ENCODE results near the gene ATF6B. TPM values are rescaled to one million over a fixed set of nuclear protein-coding genes. Genes with fewer than 3 reads are reported as not detected.

Gene ATF6B
- total RNA-seq, 1 donor = 23.8 TPM

DNA sequence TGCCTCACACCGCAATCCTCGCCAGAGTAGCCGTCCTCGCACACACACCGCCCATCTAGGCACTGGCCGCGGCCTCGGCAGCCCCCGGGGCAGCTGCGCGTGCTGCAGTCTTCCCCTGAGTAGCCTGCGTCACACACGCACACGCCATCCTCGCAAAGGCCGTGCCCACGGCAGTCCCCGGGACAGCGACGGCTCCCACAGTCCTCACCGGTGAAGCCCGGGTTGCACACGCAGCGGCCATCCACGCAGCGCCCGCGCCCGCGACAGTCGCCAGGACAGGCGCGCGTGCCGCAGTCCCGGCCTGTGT, 32.0 kb downstream of the ATF6B start:
- no peak overlapping the region for H3K4me3 ChIP-seq (ENCODE audit: low read depth, low read length)
- no peak for DNase-seq (ENCODE audit: low read depth)
- TF ChIP-seq, protein P1, sequence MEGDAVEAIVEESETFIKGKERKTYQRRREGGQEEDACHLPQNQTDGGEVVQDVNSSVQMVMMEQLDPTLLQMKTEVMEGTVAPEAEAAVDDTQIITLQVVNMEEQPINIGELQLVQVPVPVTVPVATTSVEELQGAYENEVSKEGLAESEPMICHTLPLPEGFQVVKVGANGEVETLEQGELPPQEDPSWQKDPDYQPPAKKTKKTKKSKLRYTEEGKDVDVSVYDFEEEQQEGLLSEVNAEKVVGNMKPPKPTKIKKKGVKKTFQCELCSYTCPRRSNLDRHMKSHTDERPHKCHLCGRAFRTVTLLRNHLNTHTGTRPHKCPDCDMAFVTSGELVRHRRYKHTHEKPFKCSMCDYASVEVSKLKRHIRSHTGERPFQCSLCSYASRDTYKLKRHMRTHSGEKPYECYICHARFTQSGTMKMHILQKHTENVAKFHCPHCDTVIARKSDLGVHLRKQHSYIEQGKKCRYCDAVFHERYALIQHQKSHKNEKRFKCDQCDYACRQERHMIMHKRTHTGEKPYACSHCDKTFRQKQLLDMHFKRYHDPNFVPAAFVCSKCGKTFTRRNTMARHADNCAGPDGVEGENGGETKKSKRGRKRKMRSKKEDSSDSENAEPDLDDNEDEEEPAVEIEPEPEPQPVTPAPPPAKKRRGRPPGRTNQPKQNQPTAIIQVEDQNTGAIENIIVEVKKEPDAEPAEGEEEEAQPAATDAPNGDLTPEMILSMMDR (IDR thresholded peaks at IDR 0.05; ENCODE audit: insufficient read depth, low read length) = no peak

DNA sequence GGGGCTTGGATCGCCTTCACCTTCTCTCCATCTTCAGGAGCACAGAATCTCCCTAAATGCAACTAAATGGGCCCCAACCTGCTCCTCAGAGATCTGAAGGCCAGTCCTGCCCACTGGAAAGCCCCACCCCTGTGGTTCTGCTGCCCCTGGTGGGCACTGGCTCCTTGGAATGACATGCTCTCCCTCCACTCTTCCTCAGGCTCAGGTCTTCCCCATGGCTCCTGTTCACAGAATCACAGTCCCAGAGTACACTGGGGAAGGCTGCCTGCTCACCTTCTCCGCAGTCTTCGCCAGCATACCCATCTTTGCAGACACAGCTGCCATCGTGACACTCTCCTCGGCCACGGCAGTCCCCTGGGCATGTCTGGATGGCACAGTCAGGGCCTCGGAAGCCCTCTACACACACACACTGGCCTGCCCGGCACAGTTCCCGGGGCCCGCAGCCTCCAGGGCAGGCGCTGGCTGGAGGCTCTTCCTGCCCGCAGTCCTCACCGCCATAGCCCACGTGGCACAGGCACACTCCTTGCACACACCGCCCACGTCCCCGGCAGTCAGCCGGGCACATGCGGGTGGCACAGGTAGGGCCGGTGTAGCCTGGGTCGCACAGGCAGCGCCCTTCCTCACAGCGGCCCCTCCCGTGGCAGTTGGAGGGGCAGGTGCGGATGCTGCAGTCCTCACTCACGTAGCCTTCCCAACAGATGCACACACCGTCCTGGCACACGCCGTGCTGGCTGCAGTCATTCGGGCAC, 32.5 kb downstream of the ATF6B start:
- H3K4me3 ChIP-seq (ENCODE audit: low read depth, low read length) = no peak overlapping the region
- TF ChIP-seq, protein P1 (IDR thresholded peaks at IDR 0.05; ENCODE audit: insufficient read depth, low read length) = peak; percentile 12
- no peak for DNase-seq (ENCODE audit: low read depth)

DNA sequence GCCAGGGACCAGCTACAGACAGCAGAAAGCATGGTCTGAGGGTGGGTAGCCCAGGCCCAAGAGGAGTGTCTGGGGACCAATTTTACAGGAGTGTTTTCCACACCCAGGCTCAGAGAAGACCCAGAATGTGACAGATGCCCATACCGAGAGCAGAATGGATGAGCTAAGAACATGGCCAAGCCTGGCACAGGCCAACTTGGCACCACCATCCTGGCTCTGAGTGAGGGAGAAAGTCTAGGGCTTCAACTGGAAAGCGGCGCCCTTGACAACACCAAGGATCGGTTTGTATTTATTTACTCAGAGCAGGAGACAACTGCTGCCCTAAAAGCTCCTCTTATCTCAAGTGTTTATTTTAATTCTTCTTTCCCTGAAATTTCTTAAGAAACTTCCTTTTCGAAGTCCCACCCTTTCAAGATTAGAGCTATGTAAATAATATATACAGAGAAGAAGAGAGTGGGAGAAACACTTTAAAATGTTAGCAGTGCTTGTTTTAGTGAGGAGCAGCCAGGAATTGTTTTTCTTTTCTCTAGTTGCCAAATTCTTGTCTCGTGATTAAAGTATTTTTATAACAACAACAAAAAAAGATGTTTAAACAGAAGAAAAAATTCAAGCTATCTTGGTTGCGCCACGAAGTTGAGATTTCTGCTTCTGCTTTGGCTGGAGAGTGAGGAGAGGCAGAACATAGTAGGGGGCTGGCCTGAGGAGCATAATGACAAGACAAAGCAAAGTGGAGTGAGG, 35.1 kb downstream of the ATF6B start:
- DNase-seq (ENCODE audit: low read depth) = peak; percentile 91
- TF ChIP-seq, protein P1 (IDR thresholded peaks at IDR 0.05; ENCODE audit: insufficient read depth, low read length) = no peak
- H3K4me3 ChIP-seq (ENCODE audit: low read depth, low read length) = no peak overlapping the region

DNA sequence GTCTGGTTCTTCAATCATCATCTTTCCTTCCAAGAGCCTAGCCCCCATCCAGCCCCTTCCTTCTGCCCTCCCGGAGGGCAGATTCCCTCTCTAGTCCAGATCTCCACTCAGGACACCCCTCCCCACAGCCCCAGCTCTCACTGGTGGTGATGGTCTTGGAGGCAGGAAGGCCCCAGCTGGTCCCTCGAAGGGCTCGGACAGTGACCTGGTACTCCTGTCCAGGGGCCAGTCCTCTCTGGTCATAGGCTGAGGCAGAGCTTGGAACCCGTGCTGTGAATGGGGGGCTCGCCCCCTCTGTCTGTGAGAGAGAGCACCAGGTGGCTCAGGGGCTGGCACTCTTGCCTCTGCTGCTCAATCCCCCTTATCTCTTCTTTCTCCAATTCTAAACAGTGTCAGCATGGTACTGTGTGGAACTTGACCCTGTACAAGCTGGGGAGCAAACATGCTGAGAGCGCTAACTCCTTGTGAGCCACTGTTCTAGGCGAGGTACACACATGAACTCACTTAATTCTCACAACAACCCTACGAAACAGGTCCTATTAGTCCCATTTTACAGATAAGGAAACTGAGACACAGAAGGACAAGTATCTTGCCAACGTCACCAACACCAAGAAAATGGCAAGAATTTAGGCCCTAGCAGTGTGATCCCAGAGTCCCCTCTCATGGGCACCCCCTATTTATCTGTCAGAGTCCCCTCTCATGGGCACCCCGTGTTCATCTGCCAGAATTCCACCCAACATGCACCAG, 38.8 kb downstream of the ATF6B start:
- TF ChIP-seq, protein P1 (IDR thresholded peaks at IDR 0.05; ENCODE audit: insufficient read depth, low read length) = no peak
- H3K4me3 ChIP-seq (ENCODE audit: low read depth, low read length) = no peak overlapping the region
- no peak for DNase-seq (ENCODE audit: low read depth)

DNA sequence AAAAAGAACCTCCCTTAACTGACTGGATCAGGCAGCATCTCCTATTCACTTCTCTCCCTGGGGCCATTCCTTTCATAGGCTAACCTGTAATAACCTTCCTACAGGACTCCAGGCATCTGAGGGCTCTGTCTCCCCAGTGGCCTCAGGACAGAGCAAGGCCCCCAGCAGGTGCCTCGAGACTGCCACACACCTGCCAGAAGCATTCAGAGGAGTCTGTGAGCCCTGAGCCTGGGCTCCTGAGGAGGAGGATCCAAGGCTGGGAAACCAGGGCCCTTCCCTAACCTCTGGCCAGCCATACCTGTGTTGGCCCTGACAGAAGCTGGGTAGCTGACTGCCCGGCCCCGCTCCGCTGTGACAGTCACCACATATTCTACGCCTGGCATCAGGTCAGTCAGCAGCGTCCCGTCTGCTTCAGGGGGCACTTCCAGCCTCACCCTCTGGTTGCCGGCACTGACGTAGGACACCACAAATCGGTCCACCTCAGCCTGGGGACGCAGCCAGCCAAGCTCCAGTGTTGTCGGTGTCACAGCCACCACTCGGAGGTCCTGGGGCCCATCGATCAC, 39.5 kb downstream of the ATF6B start:
- TF ChIP-seq, protein P1 (IDR thresholded peaks at IDR 0.05; ENCODE audit: insufficient read depth, low read length) = no peak
- H3K4me3 ChIP-seq (ENCODE audit: low read depth, low read length) = no peak overlapping the region
- DNase-seq (ENCODE audit: low read depth) = no peak

DNA sequence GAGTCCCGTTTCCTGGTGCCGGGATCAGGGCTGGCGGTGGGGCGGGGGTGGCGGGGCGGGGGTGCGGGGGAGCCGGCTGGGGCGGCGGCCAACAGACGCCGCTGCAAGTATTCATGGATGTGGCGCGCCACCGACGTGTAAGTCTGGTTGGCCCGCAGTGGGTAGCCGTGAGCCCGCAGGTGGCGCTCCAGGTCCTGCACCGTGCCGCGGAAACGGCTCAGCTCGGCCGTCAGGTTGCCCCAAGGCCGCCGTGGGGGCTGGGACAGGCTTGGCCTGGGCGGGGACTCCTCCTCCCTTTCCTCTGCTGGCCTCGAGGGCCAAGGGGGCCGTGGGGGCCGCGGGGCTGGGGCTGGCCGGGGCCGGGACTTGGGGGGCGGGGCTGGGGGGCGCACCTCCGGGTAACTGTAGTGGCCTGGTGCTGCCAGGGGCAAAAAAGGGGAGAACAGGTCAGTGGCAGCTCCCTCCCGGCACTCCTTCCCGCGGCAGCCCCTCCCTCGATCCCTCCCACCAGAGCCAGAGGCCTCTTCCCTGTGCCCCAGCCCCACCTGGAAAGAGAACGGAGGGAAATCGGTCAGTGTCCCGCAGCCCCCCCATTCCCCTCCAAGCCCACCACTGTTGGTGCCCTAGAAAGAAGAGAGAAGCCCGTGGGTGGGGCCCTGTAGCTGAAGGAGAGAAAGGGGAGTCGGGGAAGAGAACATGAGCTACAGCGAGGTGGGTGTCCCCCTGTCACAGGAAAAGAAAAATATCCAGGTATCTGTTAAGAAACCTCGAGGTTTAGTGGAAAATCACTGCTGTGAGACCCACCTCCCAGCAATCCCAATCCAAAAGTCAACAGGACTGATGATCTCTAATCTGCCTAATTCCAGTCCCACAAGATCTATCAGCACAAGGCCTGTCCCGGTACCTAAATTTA, 40.2 kb downstream of the ATF6B start:
- TF ChIP-seq, protein P1 (IDR thresholded peaks at IDR 0.05; ENCODE audit: insufficient read depth, low read length) = peak; percentile 61
- H3K4me3 ChIP-seq (ENCODE audit: low read depth, low read length) = no peak overlapping the region
- peak; percentile 68 for DNase-seq (ENCODE audit: low read depth)
